ENCODE data around the gene LRP1B.

The LRP1B gene

DNA sequence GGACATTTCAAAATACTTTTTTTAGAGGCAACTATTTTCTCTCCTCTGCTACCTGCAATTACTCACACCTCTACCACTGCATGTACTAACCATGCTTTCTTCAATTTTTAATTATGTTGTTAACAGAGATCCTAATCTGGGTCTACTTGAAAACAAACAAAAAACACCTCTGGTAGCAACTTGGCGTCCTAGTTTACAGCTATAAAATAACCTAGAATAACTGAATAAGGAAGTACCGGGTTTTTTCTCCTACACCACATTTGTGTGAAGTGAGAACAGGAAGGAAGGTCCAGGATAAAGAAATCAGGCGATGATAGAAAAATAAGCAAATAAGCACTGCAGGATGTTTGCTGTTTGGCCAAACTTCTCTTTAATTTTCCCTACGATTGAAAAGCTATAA lies 633.5 kb downstream of the LRP1B start:
- no peak overlapping the region for H3K4me3 ChIP-seq (replicated peaks; ENCODE audit: low read depth, low read length)
- DNase-seq (ENCODE audit: extremely low read depth, low read depth) = no peak
- TF ChIP-seq, protein P1, sequence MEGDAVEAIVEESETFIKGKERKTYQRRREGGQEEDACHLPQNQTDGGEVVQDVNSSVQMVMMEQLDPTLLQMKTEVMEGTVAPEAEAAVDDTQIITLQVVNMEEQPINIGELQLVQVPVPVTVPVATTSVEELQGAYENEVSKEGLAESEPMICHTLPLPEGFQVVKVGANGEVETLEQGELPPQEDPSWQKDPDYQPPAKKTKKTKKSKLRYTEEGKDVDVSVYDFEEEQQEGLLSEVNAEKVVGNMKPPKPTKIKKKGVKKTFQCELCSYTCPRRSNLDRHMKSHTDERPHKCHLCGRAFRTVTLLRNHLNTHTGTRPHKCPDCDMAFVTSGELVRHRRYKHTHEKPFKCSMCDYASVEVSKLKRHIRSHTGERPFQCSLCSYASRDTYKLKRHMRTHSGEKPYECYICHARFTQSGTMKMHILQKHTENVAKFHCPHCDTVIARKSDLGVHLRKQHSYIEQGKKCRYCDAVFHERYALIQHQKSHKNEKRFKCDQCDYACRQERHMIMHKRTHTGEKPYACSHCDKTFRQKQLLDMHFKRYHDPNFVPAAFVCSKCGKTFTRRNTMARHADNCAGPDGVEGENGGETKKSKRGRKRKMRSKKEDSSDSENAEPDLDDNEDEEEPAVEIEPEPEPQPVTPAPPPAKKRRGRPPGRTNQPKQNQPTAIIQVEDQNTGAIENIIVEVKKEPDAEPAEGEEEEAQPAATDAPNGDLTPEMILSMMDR (IDR thresholded peaks at IDR 0.05; ENCODE audit: low read depth, low read length, missing control alignments) = no peak

DNA sequence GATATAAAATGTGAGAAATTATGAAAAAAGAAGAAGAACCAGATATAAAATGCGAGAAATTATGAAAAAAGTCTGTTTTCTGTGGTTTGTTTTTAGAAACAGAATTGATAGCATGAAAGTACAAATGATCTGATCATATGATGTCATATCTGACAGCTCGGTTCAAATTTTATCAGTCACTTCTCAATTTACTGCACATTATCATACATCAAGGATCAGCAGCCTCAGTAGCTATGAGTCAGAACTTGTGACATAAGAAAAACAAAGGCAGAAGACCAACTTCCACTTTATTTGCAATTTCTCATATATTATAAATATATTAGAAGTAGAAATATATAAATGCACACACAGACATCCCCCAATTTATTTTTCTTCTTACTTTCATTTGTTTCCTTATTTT lies 634.0 kb downstream of the LRP1B start:
- no peak overlapping the region for H3K4me3 ChIP-seq (replicated peaks; ENCODE audit: low read depth, low read length)
- no peak for DNase-seq (ENCODE audit: extremely low read depth, low read depth)
- TF ChIP-seq, protein P1 (IDR thresholded peaks at IDR 0.05; ENCODE audit: low read depth, low read length, missing control alignments) = no peak

DNA sequence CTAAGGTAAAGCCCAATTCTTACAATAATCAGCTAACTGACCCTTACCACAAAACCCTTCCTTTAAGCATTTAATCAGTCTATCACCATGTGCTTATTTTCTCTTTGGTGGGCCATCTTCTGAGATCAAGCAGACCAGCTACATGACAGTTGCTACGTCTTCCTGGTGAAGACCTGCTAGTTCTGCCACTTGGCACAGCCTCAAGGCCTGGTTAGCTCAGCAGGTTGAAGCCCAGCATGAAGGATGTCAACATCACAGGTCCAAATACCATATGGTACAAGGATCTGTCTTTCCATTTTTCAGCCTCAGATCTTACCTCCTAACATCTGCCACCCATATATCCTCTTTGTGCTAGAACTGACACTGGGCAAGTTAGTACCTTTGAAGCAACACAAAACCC lies 636.9 kb downstream of the LRP1B start:
- H3K4me3 ChIP-seq (replicated peaks; ENCODE audit: low read depth, low read length) = no peak overlapping the region
- DNase-seq (ENCODE audit: extremely low read depth, low read depth) = no peak
- TF ChIP-seq, protein P1 (IDR thresholded peaks at IDR 0.05; ENCODE audit: low read depth, low read length, missing control alignments) = no peak

DNA sequence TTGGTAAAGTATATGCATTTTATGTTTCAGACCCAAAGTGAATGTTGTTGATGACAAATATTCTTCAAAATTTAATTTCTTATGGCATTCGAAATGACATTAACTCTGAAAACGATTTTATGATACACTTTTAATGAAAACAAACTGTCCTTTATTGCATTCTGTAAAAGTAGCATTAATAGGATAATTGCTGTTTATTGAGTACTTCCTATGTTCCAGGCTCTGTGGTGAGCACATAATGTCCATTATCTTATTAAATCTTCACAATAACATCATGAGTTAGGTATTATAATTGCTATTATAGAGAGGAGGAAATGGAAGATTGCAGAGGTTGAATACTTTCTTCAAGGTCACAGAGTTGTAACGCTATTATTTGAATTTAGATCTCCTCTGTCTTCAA lies 638.0 kb downstream of the LRP1B start:
- TF ChIP-seq, protein P1 (IDR thresholded peaks at IDR 0.05; ENCODE audit: low read depth, low read length, missing control alignments) = no peak
- no peak for DNase-seq (ENCODE audit: extremely low read depth, low read depth)
- H3K4me3 ChIP-seq (replicated peaks; ENCODE audit: low read depth, low read length) = no peak overlapping the region

DNA sequence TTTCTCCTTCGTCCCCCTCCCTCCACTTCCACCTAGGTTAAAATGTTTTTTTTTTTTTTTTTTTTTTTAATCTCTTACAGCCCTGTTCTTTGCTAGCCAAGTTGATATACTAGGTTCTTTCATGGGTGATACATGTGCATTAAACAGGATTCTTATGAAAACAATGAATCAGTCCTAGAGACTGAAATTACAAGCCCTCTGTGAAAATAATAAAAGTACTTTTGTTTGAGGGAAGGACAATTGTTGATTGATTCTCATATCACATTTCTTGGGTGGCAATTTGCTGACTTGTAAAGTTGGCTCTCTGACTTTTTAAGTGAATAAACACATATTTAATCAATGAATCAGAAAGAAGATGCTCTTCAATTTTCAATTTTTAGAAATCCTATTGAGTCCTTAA lies 639.9 kb downstream of the LRP1B start:
- TF ChIP-seq, protein P1 (IDR thresholded peaks at IDR 0.05; ENCODE audit: low read depth, low read length, missing control alignments) = no peak
- no peak overlapping the region for H3K4me3 ChIP-seq (replicated peaks; ENCODE audit: low read depth, low read length)

DNA sequence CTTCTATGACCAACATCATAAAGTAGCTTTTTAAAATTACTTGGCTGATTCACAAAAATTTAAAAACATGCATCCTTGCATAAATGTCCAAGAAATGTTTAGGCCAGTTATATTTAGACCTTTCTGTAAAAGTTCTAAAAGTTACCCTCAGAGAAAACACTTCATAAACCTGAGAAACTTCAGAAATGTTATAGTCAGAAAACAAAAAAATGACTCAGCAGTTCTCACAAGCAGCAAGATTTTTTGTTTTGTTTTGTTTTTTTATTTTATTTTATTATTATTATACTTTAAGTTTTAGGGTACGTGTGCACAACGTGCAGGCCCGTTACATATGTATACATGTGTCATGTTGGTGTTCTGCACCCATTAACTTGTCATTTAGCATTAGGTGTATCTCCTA lies 648.1 kb downstream of the LRP1B start:
- DNase-seq (ENCODE audit: extremely low read depth, low read depth) = no peak
- TF ChIP-seq, protein P1 (IDR thresholded peaks at IDR 0.05; ENCODE audit: low read depth, low read length, missing control alignments) = no peak
- H3K4me3 ChIP-seq (replicated peaks; ENCODE audit: low read depth, low read length) = no peak overlapping the region

More for the DNA sequence above, 639.9 kb downstream of the LRP1B start:
- DNase-seq (ENCODE audit: extremely low read depth, low read depth) = no peak

DNA sequence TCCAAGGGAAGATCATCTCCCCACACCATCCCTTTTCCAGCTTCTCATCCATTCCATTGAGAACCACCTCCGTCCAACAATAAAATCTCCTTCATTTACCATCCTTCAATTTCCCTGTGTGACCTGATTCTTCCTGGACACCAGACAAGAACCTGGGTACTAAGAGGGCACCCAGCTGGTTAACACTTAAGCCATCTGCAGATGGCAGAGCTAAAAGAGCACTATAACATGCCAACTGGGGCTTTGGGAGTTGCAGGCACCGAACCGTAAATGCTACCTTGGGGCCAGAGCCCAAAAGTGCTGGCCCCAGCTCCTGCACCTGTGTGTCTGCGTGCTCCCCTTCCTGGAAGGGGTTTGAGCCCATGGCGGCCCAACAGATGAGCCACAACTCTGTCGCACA lies 655.0 kb downstream of the LRP1B start:
- no peak overlapping the region for H3K4me3 ChIP-seq (replicated peaks; ENCODE audit: low read depth, low read length)
- TF ChIP-seq, protein P1 (IDR thresholded peaks at IDR 0.05; ENCODE audit: low read depth, low read length, missing control alignments) = no peak
- DNase-seq (ENCODE audit: extremely low read depth, low read depth) = no peak
